ENCODE measurements around the gene PEPD.

The PEPD gene

GRCh38 chr19:33376423-33376822 lies 145.2 kb downstream of the PEPD start:
- peak in 1 of 2 donors; percentile 4 for DNase-seq

- DNase-seq = no peak
These were observed 145.8 kb downstream of the PEPD start for GRCh38 chr19:33375837-33376159.

GRCh38 chr19:33375156-33375836 lies 146.3 kb downstream of the PEPD start:
- DNase-seq = no peak

GRCh38 chr19:33374236-33374714 lies 147.3 kb downstream of the PEPD start:
- DNase-seq = no peak

- DNase-seq = peak; percentile 91 to 95
These were observed 147.9 kb downstream of the PEPD start, which contains the start of gene CEBPG for GRCh38 chr19:33373453-33374235. TSS of gene CEBPG (plus strand) at chr19:33373709. CDS start at chr19:33379240, 5,531 bp downstream.

GRCh38 chr19:33370783-33371182 lies 150.8 kb downstream of the PEPD start:
- no peak for DNase-seq

- no peak for DNase-seq
These were observed 153.3 kb downstream of the PEPD start for GRCh38 chr19:33368074-33368864.

GRCh38 chr19:33366897-33367296 lies 154.7 kb downstream of the PEPD start:
- no peak for DNase-seq

GRCh38 chr19:33366127-33366526 lies 155.5 kb downstream of the PEPD start:
- DNase-seq = no peak

- DNase-seq = no peak
These were observed 155.9 kb downstream of the PEPD start for GRCh38 chr19:33365691-33366090.

GRCh38 chr19:33363476-33363875 lies 158.1 kb downstream of the PEPD start:
- DNase-seq = no peak

GRCh38 chr19:33362508-33363228 lies 158.9 kb downstream of the PEPD start:
- DNase-seq = no peak

GRCh38 chr19:33359581-33359980 lies 162.0 kb downstream of the PEPD start:
- DNase-seq = no peak

- no peak for DNase-seq
These were observed 163.2 kb downstream of the PEPD start for GRCh38 chr19:33358408-33358807.

- DNase-seq = no peak
These were observed 164.0 kb downstream of the PEPD start for GRCh38 chr19:33357556-33357955.

- DNase-seq = no peak
These were observed 166.1 kb downstream of the PEPD start for GRCh38 chr19:33355535-33355934.

GRCh38 chr19:33350538-33351309 lies 170.9 kb downstream of the PEPD start:
- no peak for DNase-seq

- DNase-seq = no peak
These were observed 172.0 kb downstream of the PEPD start for GRCh38 chr19:33349319-33350289.

GRCh38 chr19:33348301-33349010 lies 173.1 kb downstream of the PEPD start:
- DNase-seq = no peak

GRCh38 chr19:33347300-33347699 lies 174.3 kb downstream of the PEPD start:
- DNase-seq = no peak

Measured in CD4-positive, alpha-beta T cell treated with Interleukin-4 for 1 hour (primary cell).